HG02938 (cell line): Measurements from ENCODE around the gene CHCHD1.
A peak's percentile ranks its signal among the peaks of the same experiment; 100 is the strongest.
"Not testable (repeated sequence)": the region's sequence is repeated elsewhere in the genome, so short reads cannot be mapped to it uniquely, and the experiment has no call there.

Experiments
- ATAC-seq: cut with Tn5 transposase; IDR thresholded peaks from one replicate; pipeline ENCODE4 v1.9.1; 2021; ENCODE audit warnings: mild to moderate bottlenecking, moderate library complexity; ENCODE audit not compliant: unreplicated experiment

The CHCHD1 gene

GRCh38 chr10:73809061-73809818 is 27.4 kb downstream of the CHCHD1 start:
- no peak for ATAC-seq

DNA sequence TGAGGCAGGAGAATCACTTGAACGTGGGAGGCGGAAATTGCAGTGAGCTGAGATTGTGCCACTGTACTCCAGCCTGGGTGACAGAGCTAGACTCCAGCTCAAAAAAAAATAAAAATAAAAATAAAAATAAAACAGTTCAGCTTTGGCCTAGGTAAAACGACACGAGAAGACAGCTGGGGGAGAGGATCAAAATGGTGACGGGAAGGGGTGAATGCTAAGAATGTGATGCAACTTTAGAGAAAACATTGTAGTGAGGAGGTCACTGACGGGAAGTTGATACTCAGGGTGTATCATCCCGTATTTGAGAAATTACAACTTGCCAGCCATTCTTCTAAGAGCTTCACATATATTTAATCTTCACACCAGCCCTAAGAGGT is 28.5 kb downstream of the CHCHD1 start:
- no peak for ATAC-seq

DNA sequence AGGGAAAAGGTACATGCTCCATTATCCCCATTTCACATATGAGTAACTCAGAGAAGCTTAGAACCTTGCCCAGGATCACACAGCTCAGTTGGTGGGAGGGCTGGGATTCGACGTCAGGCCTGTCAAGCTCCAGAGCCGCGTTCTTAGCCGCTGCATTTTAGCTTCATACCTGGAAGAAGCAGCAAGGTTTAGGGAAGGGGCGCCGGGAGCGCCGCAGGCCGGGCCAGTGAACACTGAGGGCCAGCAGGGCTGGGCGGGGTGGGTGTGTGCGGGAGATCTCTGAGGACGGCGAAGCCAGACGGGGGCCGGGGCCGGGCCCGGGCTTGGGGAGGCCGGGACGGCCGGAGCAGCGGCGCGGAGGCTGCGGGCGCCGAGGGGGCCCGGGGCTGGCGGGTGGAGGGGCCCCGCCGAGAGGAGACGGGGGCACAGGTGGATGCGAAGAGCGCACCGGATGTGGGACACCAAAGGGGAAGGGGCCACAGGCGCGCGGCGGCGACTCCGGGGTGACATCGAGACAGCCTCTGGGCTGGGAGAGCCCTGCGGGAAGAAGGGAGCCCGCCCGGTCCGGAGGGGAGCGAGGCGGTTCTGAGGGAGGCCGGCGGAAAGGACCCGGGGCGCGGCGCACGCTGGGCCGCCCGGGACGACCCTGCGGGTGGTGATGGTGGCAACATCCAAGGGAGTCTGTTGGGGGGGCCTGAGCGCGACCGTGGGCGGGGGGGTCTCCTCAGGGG is 29.1 kb downstream of the CHCHD1 start:
- peak; percentile 30 for ATAC-seq

GRCh38 chr10:73812657-73813056 is 30.8 kb downstream of the CHCHD1 start:
- ATAC-seq: no peak

- no peak for ATAC-seq
Measured at GRCh38 chr10:73813333-73813732, 31.5 kb downstream of the CHCHD1 start.

DNA sequence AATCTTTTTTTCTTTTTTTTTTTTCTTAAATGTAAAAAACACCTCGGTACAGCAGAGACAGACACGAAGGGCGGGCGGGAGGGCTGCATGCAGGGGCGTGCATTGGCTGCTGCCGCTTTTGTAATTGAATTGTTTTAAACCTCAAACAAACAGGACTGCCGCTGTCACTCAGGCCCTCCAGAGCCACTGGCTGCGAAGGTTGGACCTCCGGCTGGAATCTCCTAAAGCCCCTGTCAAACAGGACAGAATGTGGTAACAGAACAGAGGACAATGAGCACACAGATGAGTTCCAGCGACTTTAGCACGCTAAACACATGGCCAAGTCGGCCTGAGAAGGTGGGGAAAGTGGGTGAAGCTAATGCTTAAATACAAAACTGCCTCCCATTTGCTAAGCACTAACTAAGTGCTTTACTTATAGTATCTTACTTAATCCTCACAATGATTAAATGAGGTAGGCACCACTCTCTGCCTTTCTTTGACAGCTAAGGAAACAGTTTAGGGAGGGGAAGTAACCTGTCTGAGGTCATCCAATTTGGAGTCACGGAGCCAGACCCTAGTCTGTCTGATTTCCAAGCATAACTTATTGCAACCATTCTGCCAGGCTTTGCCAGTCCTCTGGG is 32.5 kb downstream of the CHCHD1 start:
- no peak for ATAC-seq

GRCh38 chr10:73814896-73815718 is 33.3 kb downstream of the CHCHD1 start:
- ATAC-seq: no peak

DNA sequence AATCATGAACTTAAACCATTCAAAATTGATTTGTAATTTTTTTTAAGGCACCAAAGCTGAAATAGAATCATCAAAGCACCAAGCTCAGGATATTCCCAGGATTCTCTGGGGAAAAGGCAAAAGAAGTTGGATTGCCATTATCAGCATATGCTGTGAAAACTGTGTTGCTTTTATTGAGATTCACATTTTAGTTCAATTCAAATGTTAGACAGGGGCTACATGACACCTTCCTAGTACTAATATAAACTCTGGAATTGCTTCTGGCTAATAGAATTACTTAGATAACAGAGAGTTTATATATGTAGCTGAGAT is 33.8 kb downstream of the CHCHD1 start:
- no peak for ATAC-seq

GRCh38 chr10:73816917-73817729 is 35.3 kb downstream of the CHCHD1 start:
- no peak for ATAC-seq

- ATAC-seq: no peak
Measured at GRCh38 chr10:73817826-73818225, 36.0 kb downstream of the CHCHD1 start.

DNA sequence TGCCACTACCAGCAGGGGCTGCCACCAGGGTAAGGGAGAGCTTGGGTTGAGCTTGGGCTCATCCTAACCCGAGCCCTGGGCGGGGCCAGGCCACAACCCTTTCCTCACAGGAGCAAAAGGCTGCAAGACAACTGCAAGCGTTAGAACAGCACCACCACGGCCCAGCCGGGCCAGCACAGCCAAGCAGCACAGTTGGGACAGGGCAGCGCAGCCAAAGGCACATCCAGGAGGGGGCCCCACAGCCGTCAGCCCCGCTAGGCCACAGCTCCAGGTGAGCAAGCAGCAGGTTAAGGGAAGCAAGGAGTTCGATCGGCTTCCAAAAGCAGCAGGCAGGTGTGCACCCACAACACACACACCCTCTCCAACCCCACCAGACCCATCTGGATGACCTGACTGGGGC is 36.6 kb downstream of the CHCHD1 start:
- no peak for ATAC-seq

- ATAC-seq: no peak
Measured at GRCh38 chr10:73819081-73819480, 37.2 kb downstream of the CHCHD1 start.

DNA sequence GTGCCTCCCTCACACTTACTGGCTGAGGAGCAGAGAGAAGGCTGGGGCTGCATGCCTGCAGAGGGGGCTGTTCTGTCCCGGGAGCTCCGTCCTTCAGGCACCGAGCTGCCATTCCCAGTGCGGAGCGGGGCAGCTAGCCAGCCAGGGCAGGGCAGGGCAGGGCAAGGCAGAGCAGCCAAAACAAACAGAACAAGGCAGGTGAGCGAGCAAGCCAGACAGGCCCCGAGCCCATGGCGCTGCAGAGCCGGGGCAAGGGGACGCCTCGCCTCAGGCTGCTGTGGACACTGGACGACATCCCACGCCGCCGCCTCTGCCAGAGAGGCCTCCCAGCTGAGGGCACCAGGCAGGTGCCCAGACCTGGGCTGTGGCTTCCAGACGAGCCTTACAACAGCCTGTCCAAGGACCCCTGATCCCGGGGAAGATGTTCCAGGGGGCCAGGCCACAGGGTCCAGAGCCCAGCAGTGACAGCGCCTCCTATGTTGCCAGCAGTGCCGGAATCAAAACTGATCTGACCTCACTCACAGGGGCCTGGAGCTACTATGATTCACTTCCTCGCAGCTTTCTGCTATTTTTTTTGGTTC is 37.8 kb downstream of the CHCHD1 start:
- no peak for ATAC-seq

DNA sequence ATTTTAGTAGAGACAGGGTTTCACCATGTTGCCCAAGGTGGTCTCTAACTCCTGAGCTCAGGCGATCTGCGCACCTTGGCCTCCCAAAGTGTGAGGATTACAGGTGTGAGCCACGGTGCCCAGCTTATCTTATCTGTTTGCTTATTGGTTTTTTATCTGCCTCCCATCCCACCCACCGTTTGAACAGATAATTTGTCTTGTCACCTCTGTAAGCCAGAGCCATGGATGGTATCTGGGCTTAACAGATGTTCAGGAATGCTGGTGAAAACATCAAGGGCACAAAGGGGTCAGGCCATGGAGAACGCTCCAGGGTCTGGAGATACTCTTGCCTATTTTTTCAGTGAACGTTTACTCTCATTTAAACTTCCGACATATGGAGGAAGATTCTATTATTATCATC is 41.5 kb downstream of the CHCHD1 start:
- no peak for ATAC-seq

DNA sequence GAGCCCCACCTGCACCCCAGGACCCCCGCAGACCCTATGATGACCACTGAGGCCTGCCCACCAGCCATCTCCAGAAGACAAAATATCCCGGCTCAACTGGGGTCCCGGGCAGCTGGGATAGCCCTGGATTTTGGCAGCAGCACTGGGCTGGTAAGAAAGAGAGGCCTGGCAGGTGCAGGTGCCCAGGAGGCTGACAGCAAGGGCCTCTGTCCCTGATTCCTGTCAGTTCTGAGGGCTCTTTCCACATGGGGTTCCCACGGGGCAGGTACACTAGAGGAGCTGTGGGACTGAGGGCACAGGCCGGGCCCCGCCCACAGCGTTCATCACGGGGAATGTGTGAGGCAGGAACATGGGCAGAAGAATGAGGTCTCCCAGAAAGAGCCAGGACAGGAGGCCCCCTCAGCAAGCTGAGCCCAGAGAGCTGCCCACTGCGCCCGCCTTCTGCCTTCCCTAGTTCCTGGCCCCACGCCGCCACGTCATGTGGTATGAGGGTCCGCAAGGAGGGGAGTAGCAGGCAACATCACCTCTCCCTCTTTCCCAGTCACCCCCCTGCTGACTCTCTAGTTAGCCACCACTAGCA is 42.4 kb downstream of the CHCHD1 start:
- ATAC-seq: no peak

GRCh38 chr10:73827346-73828089 is 45.7 kb downstream of the CHCHD1 start:
- ATAC-seq: no peak

- no peak for ATAC-seq
Measured at GRCh38 chr10:73828161-73828560, 46.3 kb downstream of the CHCHD1 start.

DNA sequence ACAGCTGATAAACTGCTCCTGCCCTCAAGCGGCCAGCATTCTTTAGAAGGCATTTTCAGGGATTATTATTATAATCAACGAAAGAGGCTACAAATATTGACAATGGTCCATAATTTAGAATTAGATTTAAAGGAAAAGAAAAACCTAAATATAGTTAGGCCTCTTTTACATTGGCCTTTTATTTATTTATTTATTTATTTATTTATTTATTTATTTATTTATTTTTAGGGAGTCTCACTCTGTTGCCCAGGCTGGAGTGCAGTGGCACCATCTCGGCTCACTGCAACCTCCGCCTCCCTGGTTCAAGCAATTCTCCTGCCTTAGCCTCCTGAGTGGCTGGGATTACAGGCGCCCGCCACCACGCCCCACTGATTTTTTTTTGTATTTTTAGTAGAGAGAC is 47.2 kb downstream of the CHCHD1 start:
- ATAC-seq: not testable (repeated sequence)
